Kidney glomerular epithelial cell (primary cell): ENCODE results near the gene RAB21.

Experiments used
- DNase-seq: peaks from one replicate; lab custom pipeline; 2025; lab: John Stamatoyannopoulos, UW

RAB21 gene

DNA sequence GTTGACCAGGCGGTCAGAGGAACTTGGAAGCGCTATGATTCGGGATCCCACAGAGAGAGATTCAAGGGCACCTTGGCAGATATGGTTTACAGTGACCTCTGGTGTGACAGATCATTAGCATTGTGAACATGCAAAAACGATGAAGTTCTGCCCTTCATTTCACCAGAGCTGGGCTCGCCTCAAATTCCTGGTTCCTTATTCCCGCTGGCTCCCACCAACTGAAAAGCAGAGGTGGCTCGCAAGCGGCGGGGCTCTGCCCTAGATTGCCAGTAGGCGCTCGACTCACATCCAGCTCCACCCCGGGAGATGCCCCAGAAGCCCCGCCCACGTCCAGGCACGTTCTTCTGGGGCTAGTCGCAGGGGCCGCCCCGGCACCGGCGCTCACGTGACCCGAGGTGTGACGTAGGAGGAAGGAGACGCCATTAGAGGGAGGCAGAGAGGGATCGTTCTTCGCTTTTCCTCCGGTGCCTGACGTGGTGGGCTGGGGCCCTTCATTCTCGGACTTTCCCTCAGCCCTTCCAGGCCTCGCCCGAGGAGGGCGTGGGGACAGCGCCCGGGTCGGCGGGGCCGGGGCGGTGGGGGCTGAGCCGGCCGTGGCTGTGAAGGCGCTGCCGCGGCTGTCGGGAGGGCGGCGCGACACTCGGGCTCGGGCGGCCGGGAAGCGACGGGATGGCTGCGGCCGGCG lies at the start of gene RAB21:
RAB21 (plus strand) TSS at position 403 of the 685 bp plus-strand sequence; CDS start at position 670, 267 bp downstream.
- peak; percentile 88 for DNase-seq

- DNase-seq: no peak
Observed at GRCh38 chr12:71704920-71705319, 49.7 kb upstream of the RAB21 start.

DNA sequence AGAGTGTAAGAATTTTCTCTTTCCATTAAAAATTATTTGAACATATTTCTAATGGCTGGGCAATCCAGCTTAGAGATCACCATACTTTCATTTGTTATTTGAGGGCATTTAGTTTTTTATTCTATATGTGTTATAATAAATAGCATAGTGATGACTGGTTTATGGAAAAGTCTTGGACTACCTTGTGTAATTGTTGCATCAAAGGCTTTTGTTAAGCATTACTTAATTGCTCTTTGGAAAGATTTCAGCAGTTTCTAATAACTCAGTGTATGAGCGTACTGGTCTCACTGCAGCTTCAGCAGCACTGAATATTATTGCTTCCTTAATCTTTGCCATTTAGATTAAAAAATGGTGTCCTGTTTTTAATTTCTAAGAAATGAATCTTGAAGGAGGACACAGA lies 46.0 kb upstream of the RAB21 start:
- DNase-seq: no peak

DNA sequence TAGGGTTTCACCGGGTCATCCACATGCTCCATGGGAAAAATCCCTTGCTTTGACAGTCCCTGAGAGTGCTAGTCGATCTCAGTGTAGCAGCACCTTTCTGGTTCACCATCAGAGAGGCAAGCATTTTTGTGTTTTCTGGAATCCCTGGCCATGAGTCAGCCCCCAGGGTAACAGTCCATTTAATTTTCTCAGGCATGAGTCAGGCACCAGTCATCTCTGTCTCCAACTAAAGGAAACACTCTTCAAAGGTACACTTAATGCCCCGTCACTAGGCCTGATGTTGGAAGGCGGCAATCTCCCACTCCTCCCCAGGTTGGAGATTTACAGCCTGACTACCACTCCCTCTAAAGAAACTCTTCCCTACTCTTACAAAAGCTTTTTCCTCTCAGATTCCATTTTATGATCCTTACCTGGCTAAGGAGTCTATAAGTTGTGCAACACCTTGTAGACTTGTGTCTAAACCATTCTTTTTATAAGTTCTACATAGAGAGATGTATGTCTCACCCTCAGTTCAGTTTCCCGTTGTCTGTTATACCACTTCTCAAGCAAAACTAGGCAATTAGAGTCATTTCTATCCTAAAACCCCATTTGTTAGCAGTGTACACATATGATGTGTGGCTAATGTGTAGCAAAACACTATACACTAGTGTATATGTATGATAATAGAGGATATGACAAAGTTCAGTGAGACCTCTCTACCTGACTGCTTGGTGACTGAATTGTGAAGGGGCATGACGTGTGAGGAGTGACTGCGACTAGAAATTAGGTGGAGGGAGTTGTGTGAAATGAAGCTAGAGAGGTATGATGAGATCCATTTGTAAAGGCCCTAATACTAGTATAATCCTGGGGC lies 44.2 kb upstream of the RAB21 start:
- DNase-seq: peak; percentile 99

GRCh38 chr12:71718611-71719010 lies 36.1 kb upstream of the RAB21 start:
- DNase-seq: no peak

- DNase-seq: no peak
Observed at GRCh38 chr12:71719647-71720370, 34.9 kb upstream of the RAB21 start.

DNA sequence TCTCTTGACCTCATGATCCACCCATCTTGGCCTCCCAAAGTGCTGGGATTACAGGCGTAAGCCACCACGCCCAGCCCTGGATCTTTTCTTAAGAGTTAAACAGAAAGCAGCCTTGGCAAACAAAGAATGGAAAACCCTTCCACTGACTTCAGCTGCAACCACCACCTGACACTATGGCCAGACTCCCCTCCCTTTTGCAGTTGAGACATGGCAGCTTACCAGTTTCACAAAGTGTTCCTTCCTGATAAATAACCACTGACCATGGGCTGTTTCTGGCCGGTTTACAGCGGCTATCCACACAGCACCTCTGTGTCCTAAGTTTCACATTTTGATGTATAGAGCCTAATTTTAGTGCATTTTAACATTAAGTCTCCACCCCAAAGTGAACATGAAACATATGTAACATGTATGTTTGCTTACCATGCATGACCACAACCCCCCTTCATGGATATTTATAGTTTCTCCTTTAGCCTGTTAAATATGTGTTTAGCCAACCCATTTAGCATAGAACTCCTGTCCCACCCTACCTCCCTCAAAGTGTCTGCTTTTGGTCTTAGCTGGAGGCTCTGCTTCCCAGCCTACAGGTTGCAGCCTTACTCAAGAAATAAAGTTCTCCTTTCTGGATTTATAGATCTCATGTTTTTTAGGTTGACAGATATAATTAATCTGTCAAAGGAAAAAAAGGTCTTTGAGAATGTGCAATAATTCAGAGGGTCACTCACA lies 32.7 kb upstream of the RAB21 start:
- DNase-seq: no peak

- DNase-seq: no peak
Observed at GRCh38 chr12:71725011-71725410, 29.7 kb upstream of the RAB21 start.

DNA sequence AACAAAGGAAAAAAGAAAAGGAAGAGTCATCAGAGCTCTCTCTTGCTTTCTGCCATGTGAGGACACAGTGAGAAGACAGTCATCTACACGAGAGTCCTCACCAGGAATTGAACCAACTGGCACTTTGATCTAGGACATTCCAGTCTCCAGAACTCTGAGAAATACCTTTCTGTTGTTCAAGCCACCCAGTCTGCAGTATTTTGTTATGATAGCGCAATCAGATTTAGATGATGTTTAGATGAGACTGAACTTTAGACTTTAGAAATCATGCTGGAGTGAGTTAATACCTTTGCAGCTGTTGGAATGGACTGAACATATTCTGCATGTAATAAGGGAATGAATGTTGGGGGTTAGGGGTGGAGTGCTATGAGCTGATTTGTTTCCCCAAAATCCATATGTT lies 28.1 kb upstream of the RAB21 start:
- DNase-seq: no peak

DNA sequence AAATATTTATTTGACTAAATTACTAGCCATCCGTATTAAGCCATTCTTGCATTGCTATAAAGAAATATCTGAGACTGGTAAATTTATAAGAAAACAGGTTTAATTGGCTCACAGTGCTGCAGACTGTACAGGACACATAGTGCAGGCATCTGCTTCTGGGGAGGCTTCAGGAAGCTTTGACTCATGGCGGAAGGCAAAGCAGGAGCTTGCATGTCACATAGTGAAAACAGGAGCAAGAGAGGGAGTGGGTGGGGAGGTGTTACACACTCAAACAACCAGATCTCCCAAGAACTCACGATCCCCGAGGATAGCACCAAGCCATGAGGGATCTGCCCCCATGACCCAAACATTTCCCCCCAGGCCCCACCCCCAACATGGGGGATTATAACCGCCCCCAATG lies 26.7 kb upstream of the RAB21 start:
- DNase-seq: no peak

GRCh38 chr12:71730936-71731335 lies 23.7 kb upstream of the RAB21 start:
- DNase-seq: no peak

DNA sequence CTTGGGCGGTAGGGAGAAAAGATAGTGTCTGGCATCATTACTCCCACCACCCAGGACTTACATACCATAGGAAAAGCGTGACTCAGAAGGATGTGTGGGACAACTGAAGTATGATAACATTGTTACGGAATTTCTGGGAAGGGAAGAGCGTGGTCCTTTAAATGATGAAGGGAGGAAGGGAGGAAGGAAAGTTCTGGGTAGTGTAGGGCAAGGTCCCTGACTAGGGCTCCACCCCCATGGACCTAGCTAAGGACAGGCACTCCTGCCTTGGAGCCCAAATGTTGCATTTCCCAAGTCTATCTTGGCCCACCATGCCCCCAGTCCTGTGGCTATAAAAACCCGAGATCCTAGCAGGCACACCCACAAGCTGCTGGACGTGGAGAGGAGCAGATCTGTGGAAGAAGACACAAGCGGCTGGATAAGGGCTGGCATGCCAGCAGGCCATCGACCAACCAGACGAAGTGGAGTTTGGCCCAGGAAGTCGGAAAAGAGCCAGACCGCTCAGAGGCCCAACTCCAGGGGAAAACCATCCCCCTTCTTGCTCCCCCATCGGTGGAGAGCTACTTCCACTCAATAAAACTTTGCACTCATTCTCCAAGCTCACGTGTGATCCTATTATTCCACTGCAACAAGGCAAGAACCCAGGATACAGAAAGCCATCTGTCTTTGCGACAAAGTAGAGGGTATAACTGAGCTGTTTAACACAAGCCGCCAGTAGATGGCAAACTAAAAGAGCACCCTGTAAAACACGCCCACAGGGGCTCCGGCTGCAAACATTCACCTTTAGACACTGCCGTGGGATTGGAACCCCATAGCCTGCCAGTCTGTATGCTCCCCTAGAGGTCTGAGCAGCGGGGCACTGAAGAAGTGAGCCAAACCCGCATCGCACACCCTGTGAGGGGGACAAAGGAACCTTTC lies 23.0 kb upstream of the RAB21 start:
- DNase-seq: no peak

DNA sequence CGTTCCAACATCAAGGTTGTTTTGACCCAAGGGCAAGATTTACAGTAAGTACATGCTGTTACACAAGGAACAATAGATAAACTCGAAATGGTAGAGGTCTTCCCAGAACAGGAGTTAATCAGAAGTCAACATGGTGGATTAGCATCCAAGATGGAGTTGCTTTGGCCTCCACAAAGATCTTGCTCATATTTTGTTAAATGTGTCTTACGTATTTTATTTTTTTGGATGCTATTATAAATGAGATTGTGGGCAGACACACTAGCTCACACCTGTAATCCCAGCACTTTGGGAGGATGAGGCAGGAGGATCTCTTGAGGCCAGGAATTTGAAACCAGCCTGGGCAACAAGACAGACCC lies 22.3 kb upstream of the RAB21 start:
- no peak for DNase-seq

GRCh38 chr12:71737197-71737596 lies 17.5 kb upstream of the RAB21 start:
- DNase-seq: no peak

DNA sequence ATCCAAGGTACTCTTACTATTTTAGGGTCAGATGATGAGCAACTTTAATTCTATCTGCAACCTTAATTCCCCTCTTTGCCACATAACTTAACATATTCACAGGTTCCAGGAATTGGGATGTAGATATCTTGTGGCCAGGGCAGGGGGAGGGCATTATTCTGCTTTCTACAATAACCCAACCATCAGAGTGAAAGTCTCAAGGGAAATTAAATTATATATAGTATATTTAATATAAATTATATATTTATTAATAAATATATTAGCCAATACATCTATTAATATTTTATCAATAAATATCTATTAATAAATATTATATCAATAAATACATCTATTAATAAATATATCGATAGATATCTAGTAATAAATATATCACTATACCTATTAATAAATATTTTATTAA lies 11.7 kb upstream of the RAB21 start:
- DNase-seq: no peak

DNA sequence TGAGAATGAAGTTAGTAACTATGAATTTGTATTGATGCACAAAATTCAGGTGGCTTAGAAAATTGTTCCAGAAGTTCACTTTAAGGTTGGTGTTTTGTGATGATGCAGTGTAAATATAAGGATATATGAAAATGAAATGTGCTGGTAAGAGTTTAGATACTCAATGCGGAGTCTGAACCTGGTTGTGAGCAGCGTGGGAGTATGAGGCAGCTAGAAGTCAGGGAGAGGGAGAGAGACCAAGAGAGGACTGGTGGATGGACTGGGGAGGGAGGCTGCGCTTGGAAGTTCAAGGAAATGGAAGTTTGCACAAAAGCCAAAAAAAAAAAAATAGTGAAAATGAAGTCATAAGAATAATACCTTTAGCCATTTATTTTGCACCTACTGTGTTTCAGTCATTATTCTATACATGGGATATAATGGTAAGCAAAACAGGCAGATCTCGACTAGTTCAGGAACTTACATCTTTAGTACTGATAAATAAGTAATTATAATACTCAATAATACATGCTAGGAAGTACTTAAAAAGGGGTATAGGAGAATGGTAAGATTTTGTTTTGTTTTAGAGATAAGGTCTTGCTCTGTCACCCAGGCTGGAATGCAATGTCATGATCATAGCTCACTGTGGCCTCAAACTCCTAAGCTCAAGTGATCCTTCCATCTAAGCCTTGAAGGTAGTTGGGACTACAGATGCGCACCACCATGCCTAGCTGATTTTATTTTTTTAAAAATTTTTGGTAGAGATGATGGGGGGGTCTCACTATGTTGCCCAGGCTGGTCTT lies 10.0 kb upstream of the RAB21 start:
- no peak for DNase-seq

GRCh38 chr12:71746974-71747611 lies 7.6 kb upstream of the RAB21 start:
- DNase-seq: peak; percentile 44

GRCh38 chr12:71748081-71748850 lies 6.4 kb upstream of the RAB21 start:
- DNase-seq: no peak

DNA sequence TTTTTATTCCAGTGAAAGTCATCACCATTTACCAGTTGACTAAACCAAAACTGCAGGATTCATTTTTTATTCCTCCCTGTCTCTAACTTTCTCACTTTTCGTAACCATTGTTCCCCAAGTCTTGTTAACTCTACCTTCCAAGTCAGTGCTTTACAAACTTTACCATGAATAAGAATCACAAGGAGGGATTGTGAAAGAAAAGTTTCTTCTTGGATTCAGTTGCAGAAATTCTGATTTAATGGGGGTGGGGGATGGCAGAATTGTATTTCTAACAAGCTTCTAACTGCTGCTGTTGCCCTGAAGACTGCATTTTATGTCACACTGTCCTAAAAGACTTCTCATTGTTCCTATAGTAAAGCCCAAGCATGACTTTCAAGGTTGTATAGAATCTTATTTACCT lies 5.0 kb upstream of the RAB21 start:
- no peak for DNase-seq
